HG03025 (cell line): ENCODE results near the gene TAF1B.

ENCODE experiments used
- ATAC-seq: cut with Tn5 transposase; IDR thresholded peaks from one replicate; pipeline ENCODE4 v1.9.1; 2021; ENCODE audit warnings: mild to moderate bottlenecking, moderate library complexity; ENCODE audit not compliant: unreplicated experiment, low FRiP score

The TAF1B gene

GRCh38 chr2:9843229-9844035 lies at the start of gene TAF1B:
TSS of gene TAF1B (plus strand) at chr2:9843474. CDS start at chr2:9843542, 68 bp downstream.
- peak; percentile 83 for ATAC-seq

GRCh38 chr2:9793918-9794717 lies 49.2 kb upstream of the TAF1B start:
- no peak for ATAC-seq

- ATAC-seq, result no peak
Observed at GRCh38 chr2:9795071-9795470, 48.2 kb upstream of the TAF1B start.

- ATAC-seq, result no peak
Observed at GRCh38 chr2:9796056-9797010, 46.9 kb upstream of the TAF1B start.

- no peak for ATAC-seq
Observed at GRCh38 chr2:9797086-9797485, 46.2 kb upstream of the TAF1B start.

GRCh38 chr2:9797681-9798556 lies 45.4 kb upstream of the TAF1B start:
- ATAC-seq, result no peak

- ATAC-seq, result no peak
Observed at GRCh38 chr2:9799011-9799596, 44.2 kb upstream of the TAF1B start.

GRCh38 chr2:9799729-9800632 lies 43.3 kb upstream of the TAF1B start:
- ATAC-seq, result peak; percentile 54

- no peak for ATAC-seq
Observed at GRCh38 chr2:9800639-9800974, 42.7 kb upstream of the TAF1B start.

- peak; percentile 37 for ATAC-seq
Observed at GRCh38 chr2:9800975-9801726, 42.1 kb upstream of the TAF1B start.

GRCh38 chr2:9802576-9802993 lies 40.7 kb upstream of the TAF1B start:
- ATAC-seq, result no peak

GRCh38 chr2:9803023-9803805 lies 40.1 kb upstream of the TAF1B start:
- no peak for ATAC-seq

- ATAC-seq, result no peak
Observed at GRCh38 chr2:9805435-9806297, 37.6 kb upstream of the TAF1B start.

GRCh38 chr2:9806298-9806610 lies 37.0 kb upstream of the TAF1B start:
- ATAC-seq, result no peak

- ATAC-seq, result no peak
Observed at GRCh38 chr2:9806656-9807055, 36.6 kb upstream of the TAF1B start.

GRCh38 chr2:9807056-9807455 lies 36.2 kb upstream of the TAF1B start:
- ATAC-seq, result no peak
